ENCODE data around the gene UGDH. TPM values are rescaled to one million over a fixed set of nuclear protein-coding genes. Genes with fewer than 3 reads are reported as not detected.

UGDH gene
- total and polyA plus RNA-seq, 2 of the 13 experiments (the other 11 are each of a cell fraction or from before 2014, with no cell fraction given), result 99.0 to 384 TPM

DNA sequence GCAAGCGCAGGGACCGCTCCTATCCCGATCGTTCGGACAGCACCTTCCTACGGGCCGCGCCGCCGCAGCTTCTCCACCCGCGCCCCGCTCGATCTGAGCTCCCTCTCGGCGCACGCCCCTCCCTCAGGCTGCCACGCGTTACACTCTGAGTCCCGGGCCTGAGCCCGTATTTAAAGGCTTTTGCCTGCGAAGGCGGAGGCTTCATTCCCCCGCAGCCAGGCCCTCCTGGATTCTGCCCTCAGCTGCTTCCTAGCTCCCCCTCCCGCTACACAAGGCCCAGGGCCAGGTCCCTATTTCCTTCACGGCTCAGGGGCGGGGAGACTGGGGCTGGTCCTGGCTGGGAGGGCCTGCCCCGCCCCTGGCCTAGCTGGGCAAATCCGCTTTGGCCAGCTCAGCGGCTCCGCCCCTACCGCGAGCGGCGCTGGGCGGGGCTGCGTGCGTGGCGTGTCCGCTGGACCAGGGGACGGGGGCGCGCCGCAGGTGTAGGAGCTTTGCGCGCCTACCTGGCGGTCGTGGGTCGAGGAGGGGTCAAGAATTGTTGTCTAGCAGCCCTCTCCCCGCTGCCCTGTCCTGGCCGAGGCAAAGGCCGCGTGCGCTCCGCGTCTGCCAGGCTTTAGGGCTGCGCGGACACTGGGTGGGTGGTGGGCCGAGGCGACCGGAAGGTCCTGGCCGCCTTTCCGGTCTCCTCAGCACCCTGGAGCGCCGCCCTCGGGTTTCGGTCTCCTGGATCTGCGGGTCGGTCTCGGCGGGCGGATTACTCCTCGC lies at the start of gene UGDH (continued):
- TF ChIP-seq ZNF790 (CRISPR knock-in tag; IDR thresholded peaks at IDR 0.05; ENCODE audit: borderline replicate concordance) (peak; percentile 91), PHB2 (IDR thresholded peaks at IDR 0.05; ENCODE audit: partially characterized antibody) (no peak), NRL (CRISPR knock-in tag; IDR thresholded peaks at IDR 0.05; ENCODE audit: borderline replicate concordance) (peak; percentile 94), SMYD3 (CRISPR knock-in tag; IDR thresholded peaks at IDR 0.05) (0 out of 2 replicates have a peak, but pooled peaks have one; percentile 66), ZNF543 (CRISPR knock-in tag; IDR thresholded peaks at IDR 0.05) (no peak; the same call in 1 of the 2 replicates), XRCC5 (optimal IDR thresholded peaks at IDR 0.05; ENCODE audit: low read length) (peak; percentile 87), GABPB1 (CRISPR knock-in tag; IDR thresholded peaks at IDR 0.05) (peak; percentile 94), ZNF207 (IDR thresholded peaks at IDR 0.05; ENCODE audit: borderline replicate concordance) (no peak), SRSF9 (IDR thresholded peaks at IDR 0.05; ENCODE audit: borderline replicate concordance, insufficient read depth, low read depth, low read length, poor library complexity, severe bottlenecking) (no peak)
- TF ChIP-seq, protein P1, sequence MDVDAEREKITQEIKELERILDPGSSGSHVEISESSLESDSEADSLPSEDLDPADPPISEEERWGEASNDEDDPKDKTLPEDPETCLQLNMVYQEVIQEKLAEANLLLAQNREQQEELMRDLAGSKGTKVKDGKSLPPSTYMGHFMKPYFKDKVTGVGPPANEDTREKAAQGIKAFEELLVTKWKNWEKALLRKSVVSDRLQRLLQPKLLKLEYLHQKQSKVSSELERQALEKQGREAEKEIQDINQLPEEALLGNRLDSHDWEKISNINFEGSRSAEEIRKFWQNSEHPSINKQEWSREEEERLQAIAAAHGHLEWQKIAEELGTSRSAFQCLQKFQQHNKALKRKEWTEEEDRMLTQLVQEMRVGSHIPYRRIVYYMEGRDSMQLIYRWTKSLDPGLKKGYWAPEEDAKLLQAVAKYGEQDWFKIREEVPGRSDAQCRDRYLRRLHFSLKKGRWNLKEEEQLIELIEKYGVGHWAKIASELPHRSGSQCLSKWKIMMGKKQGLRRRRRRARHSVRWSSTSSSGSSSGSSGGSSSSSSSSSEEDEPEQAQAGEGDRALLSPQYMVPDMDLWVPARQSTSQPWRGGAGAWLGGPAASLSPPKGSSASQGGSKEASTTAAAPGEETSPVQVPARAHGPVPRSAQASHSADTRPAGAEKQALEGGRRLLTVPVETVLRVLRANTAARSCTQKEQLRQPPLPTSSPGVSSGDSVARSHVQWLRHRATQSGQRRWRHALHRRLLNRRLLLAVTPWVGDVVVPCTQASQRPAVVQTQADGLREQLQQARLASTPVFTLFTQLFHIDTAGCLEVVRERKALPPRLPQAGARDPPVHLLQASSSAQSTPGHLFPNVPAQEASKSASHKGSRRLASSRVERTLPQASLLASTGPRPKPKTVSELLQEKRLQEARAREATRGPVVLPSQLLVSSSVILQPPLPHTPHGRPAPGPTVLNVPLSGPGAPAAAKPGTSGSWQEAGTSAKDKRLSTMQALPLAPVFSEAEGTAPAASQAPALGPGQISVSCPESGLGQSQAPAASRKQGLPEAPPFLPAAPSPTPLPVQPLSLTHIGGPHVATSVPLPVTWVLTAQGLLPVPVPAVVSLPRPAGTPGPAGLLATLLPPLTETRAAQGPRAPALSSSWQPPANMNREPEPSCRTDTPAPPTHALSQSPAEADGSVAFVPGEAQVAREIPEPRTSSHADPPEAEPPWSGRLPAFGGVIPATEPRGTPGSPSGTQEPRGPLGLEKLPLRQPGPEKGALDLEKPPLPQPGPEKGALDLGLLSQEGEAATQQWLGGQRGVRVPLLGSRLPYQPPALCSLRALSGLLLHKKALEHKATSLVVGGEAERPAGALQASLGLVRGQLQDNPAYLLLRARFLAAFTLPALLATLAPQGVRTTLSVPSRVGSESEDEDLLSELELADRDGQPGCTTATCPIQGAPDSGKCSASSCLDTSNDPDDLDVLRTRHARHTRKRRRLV (CRISPR knock-in tag; IDR thresholded peaks at IDR 0.05), result peak; percentile 18
- TF ChIP-seq, protein P2, sequence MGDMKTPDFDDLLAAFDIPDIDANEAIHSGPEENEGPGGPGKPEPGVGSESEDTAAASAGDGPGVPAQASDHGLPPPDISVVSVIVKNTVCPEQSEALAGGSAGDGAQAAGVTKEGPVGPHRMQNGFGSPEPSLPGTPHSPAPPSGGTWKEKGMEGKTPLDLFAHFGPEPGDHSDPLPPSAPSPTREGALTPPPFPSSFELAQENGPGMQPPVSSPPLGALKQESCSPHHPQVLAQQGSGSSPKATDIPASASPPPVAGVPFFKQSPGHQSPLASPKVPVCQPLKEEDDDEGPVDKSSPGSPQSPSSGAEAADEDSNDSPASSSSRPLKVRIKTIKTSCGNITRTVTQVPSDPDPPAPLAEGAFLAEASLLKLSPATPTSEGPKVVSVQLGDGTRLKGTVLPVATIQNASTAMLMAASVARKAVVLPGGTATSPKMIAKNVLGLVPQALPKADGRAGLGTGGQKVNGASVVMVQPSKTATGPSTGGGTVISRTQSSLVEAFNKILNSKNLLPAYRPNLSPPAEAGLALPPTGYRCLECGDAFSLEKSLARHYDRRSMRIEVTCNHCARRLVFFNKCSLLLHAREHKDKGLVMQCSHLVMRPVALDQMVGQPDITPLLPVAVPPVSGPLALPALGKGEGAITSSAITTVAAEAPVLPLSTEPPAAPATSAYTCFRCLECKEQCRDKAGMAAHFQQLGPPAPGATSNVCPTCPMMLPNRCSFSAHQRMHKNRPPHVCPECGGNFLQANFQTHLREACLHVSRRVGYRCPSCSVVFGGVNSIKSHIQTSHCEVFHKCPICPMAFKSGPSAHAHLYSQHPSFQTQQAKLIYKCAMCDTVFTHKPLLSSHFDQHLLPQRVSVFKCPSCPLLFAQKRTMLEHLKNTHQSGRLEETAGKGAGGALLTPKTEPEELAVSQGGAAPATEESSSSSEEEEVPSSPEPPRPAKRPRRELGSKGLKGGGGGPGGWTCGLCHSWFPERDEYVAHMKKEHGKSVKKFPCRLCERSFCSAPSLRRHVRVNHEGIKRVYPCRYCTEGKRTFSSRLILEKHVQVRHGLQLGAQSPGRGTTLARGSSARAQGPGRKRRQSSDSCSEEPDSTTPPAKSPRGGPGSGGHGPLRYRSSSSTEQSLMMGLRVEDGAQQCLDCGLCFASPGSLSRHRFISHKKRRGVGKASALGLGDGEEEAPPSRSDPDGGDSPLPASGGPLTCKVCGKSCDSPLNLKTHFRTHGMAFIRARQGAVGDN (CRISPR knock-in tag; IDR thresholded peaks at IDR 0.05), result peak; percentile 95
- TF ChIP-seq, protein P3, sequence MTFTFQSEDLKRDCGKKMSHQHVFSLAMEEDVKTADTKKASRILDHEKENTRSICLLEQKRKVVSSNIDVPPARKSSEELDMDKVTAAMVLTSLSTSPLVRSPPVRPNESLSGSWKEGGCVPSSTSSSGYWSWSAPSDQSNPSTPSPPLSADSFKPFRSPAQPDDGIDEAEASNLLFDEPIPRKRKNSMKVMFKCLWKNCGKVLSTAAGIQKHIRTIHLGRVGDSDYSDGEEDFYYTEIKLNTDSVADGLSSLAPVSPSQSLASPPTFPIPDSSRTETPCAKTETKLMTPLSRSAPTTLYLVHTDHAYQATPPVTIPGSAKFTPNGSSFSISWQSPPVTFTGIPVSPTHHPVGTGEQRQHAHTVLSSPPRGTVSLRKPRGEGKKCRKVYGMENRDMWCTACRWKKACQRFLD (CRISPR knock-in tag; IDR thresholded peaks at IDR 0.05; ENCODE audit: borderline replicate concordance), result no peak
- TF ChIP-seq, protein P4, sequence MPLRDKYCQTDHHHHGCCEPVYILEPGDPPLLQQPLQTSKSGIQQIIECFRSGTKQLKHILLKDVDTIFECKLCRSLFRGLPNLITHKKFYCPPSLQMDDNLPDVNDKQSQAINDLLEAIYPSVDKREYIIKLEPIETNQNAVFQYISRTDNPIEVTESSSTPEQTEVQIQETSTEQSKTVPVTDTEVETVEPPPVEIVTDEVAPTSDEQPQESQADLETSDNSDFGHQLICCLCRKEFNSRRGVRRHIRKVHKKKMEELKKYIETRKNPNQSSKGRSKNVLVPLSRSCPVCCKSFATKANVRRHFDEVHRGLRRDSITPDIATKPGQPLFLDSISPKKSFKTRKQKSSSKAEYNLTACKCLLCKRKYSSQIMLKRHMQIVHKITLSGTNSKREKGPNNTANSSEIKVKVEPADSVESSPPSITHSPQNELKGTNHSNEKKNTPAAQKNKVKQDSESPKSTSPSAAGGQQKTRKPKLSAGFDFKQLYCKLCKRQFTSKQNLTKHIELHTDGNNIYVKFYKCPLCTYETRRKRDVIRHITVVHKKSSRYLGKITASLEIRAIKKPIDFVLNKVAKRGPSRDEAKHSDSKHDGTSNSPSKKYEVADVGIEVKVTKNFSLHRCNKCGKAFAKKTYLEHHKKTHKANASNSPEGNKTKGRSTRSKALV (CRISPR knock-in tag; IDR thresholded peaks at IDR 0.05), result peak; percentile 37; the same call in 1 of the 2 replicates
- TF ChIP-seq, protein P5, sequence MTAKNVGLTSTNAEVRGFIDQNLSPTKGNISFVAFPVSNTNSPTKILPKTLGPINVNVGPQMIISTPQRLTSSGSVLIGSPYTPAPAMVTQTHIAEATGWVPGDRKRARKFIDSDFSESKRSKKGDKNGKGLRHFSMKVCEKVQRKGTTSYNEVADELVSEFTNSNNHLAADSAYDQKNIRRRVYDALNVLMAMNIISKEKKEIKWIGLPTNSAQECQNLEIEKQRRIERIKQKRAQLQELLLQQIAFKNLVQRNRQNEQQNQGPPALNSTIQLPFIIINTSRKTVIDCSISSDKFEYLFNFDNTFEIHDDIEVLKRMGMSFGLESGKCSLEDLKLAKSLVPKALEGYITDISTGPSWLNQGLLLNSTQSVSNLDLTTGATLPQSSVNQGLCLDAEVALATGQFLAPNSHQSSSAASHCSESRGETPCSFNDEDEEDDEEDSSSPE (CRISPR knock-in tag; IDR thresholded peaks at IDR 0.05), result peak; percentile 69
